K562 (cell line): ENCODE data around the gene ENTREP3.

Experiments used
- NCOA1 ChIP-seq: fragments of 450-650 bp; IDR thresholded peaks from 2 replicates; pipeline ENCODE4 v1.6.1; 2016; ENCODE audit warnings: low read depth
- NFRKB ChIP-seq: fragments of 450-650 bp; IDR thresholded peaks from 2 replicates; pipeline ENCODE4 v1.6.1; 2016; ENCODE audit warnings: low read depth
- POLR2AphosphoS5 ChIP-seq: IDR thresholded peaks from 2 replicates; pipeline ENCODE4 v1.6.1; 2011; ENCODE audit warnings: mild to moderate bottlenecking, low read depth, low read length, moderate library complexity; ENCODE audit not compliant: control insufficient read depth, insufficient read depth
- TF ChIP-seq, protein P1 (sequence below): fragments of 450-650 bp; IDR thresholded peaks from 2 replicates; pipeline ENCODE4 v1.6.1; 2016
- TF ChIP-seq, protein P2 (sequence below): sonication (generic); formaldehyde crosslinking; IDR thresholded peaks from 2 replicates; pipeline ENCODE4 v1.9.0; 2022; ENCODE audit warnings: mild to moderate bottlenecking, missing genetic modification reagents

DNA sequence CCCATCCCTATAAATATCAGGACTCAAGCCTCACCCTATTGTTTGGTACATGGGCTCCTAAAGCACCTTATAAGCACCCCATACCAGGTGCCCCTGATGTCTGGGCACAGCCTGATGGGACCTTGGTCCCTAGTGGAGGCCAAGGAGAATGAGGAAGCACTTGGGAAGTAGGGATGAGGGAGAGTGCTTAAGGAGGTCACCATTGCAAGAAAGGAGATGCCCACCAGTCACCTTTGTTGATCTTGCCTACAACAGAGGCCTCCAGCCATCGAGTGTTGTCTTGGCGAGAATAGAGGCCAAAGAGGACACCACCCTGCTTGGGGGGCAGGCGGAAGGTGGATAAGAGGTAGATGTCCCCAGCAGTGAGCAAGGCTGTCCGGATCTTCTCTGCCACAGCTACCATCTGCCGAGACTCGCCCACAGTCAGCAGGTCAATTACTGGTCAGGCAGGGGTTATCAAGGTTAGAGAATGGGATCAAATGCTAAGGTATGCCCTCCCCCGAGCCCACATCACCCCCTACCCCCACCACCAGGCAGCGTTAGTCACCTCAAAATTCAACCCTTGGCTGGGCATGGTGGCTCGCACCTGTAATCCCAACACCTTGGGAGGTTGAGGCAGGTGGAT, 49.2 kb downstream of the ENTREP3 start:
- TF ChIP-seq, protein P1, sequence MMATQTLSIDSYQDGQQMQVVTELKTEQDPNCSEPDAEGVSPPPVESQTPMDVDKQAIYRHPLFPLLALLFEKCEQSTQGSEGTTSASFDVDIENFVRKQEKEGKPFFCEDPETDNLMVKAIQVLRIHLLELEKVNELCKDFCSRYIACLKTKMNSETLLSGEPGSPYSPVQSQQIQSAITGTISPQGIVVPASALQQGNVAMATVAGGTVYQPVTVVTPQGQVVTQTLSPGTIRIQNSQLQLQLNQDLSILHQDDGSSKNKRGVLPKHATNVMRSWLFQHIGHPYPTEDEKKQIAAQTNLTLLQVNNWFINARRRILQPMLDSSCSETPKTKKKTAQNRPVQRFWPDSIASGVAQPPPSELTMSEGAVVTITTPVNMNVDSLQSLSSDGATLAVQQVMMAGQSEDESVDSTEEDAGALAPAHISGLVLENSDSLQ: no peak
- TF ChIP-seq NCOA1 (no peak), NFRKB (no peak), POLR2AphosphoS5 (no peak)
- TF ChIP-seq, protein P2, sequence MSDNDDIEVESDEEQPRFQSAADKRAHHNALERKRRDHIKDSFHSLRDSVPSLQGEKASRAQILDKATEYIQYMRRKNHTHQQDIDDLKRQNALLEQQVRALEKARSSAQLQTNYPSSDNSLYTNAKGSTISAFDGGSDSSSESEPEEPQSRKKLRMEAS (CRISPR knock-in tag): no peak
